Keratinocyte (primary cell): ENCODE data around the gene KRTAP9-1. TPM values are rescaled to one million over a fixed set of nuclear protein-coding genes. Genes with fewer than 3 reads are reported as not detected.

Experiments used
- DNase-seq: peaks from one replicate; pipeline ENCODE4 v3.0.0-alpha.2; 2011; ENCODE audit warnings: low read depth, missing footprints, low spot score
- FAIRE-seq: peaks from 2 replicates; lab custom pipeline; 2011; peaks lifted over from hg19 to GRCh38; lab: Jason Lieb, UNC
- H2AFZ ChIP-seq: 2 replicates; pipeline ENCODE4 v1.6.0; 2012; ENCODE audit warnings: low read length, control low read depth, inconsistent platforms; ENCODE audit not compliant: control insufficient read depth
- H3K27ac ChIP-seq: 2 replicates; pipeline ENCODE4 v1.5.1; 2011; ENCODE audit warnings: low read length; ENCODE audit not compliant: control insufficient read depth, insufficient read depth
- H3K27me3 ChIP-seq: 3 replicates; pipeline ENCODE4 v1.6.0; 2011; ENCODE audit warnings: low read length; ENCODE audit not compliant: control insufficient read depth, insufficient read depth; ENCODE audit errors: extremely low read depth
- H3K36me3 ChIP-seq, 2 experiments: 2 replicates in 1 of 2; 3 replicates in 1 of 2; pipeline ENCODE4 v1.5.1; 2011; ENCODE audit warnings: low read length in 2 of 2, mild to moderate bottlenecking in 1 of 2; ENCODE audit not compliant: control insufficient read depth in 2 of 2, insufficient read depth in 2 of 2; ENCODE audit errors: extremely low read depth in 1 of 2
- H3K4me1 ChIP-seq: 3 replicates; pipeline ENCODE4 v1.5.1; 2011; ENCODE audit warnings: low read length; ENCODE audit not compliant: control insufficient read depth, insufficient read depth; ENCODE audit errors: extremely low read depth
- H3K4me2 ChIP-seq: 3 replicates; pipeline ENCODE4 v1.6.0; 2011; ENCODE audit warnings: low read depth, low read length; ENCODE audit not compliant: control insufficient read depth, insufficient read depth; ENCODE audit errors: extremely low read depth
- H3K4me3 ChIP-seq, 3 experiments: fragments of 200-600 bp in 1 of 3; sonication (generic) in 1 of 3; 2 replicates in 2 of 3; 3 replicates in 1 of 3; pipeline ENCODE4 v1.5.1; 2011 to 2016; ENCODE audit warnings: low read length in 3 of 3, mild to moderate bottlenecking in 3 of 3, control low read depth in 2 of 3, inconsistent platforms in 1 of 3, low read depth in 1 of 3, mixed read lengths in 1 of 3, mixed run types in 1 of 3, moderate library complexity in 1 of 3; ENCODE audit not compliant: control insufficient read depth in 2 of 3, insufficient read depth in 2 of 3; ENCODE audit errors: extremely low read depth in 1 of 3
- H3K79me2 ChIP-seq: 2 replicates; pipeline ENCODE4 v1.6.0; 2012; ENCODE audit warnings: low read length; ENCODE audit not compliant: control insufficient read depth, insufficient read depth
- H3K9ac ChIP-seq: 3 replicates; pipeline ENCODE4 v1.6.0; 2011; ENCODE audit warnings: low read length; ENCODE audit not compliant: control insufficient read depth, insufficient read depth; ENCODE audit errors: extremely low read depth
- H3K9me1 ChIP-seq: 3 replicates; pipeline ENCODE4 v1.6.0; 2011; ENCODE audit warnings: low read length; ENCODE audit not compliant: control insufficient read depth, insufficient read depth; ENCODE audit errors: extremely low read depth
- H3K9me3 ChIP-seq: 2 replicates; pipeline ENCODE4 v1.5.1; 2012; ENCODE audit warnings: low read depth, low read length; ENCODE audit not compliant: control insufficient read depth
- H4K20me1 ChIP-seq: 3 replicates; pipeline ENCODE4 v1.6.0; 2011; ENCODE audit warnings: low read length; ENCODE audit not compliant: control insufficient read depth, insufficient read depth; ENCODE audit errors: extremely low read depth
- CTCF ChIP-seq, 3 experiments: IDR thresholded peaks in 1 of 3; conservative IDR thresholded peaks in 1 of 3; optimal IDR thresholded peaks in 1 of 3; 2 replicates in 2 of 3; 3 replicates in 1 of 3; pipeline versions ENCODE3 to v1.5.1; 2011; ENCODE audit warnings: low read length in 3 of 3, mild to moderate bottlenecking in 3 of 3, moderate library complexity in 2 of 3, control low read depth in 1 of 3, inconsistent platforms in 1 of 3; ENCODE audit not compliant: insufficient read depth in 2 of 3; ENCODE audit errors: extremely low read depth in 1 of 3
- EZH2 ChIP-seq: IDR thresholded peaks from one replicate; pipeline ENCODE4 v1.6.1; 2012; ENCODE audit warnings: inconsistent platforms, mild to moderate bottlenecking, low read length, moderate library complexity
- dilution Hi-C: fragments of 300-500 bp; cut with MboI; formaldehyde crosslinking; loops from one replicate; pipeline ENCODE4 v1.7.0; 2020; ENCODE audit warnings: low sequenced_read_pairs; ENCODE audit not compliant: extremely low pct_ligation_motif_present
- polyA plus RNA-seq, 5 experiments: library from polyadenylated mRNA; depleted of rRNA in 3 of 5; stranded (reverse) in 3 of 5; stranded (forward) in 1 of 5; unstranded in 1 of 5; fragments of >200 nt; gene quantifications; 1 replicate in 1 of 5; 2 replicates in 3 of 5; 3 replicates in 1 of 5; pipeline versions ENCODE4 v1.2.1 to v1.2.3, GENCODE V29; 2011 to 2012; ENCODE audit warnings: missing spikeins in 2 of 5, low read depth in 1 of 5, low replicate concordance in 1 of 5

KRTAP9-1 gene
- polyA plus RNA-seq, 1 donor (not counting 4 experiments of a cell fraction or from before 2014, with no cell fraction given): not detected

GRCh38 chr17:41190328-41190727 is 641 bp downstream of the KRTAP9-1 start:
- no peak overlapping the region for H2AFZ ChIP-seq
- no peaks in the 10 kb centered on the region for H3K4me1 ChIP-seq
- dilution Hi-C loops: no loop called here
- no peak overlapping the region for H3K9ac ChIP-seq
- no peaks in the 10 kb centered on the region for H3K27me3 ChIP-seq
- H4K20me1 ChIP-seq: no peaks in the 10 kb centered on the region
- no peak overlapping the region for H3K27ac ChIP-seq
- no peaks in the 10 kb centered on the region for H3K9me1 ChIP-seq
- no peaks in the 10 kb centered on the region for H3K36me3 ChIP-seq
- no peak overlapping the region for H3K4me3 ChIP-seq
- H3K9me3 ChIP-seq: no peaks in the 10 kb centered on the region
- DNase-seq: no peak
- TF ChIP-seq EZH2 (no peak), CTCF (optimal IDR thresholded peaks at IDR 0.05 in 1 of 3, IDR thresholded peaks at IDR 0.05 in 1 of 3, conservative IDR thresholded peaks at IDR 0.05 in 1 of 3; ENCODE audit: extremely low read depth in 1 of 3, insufficient read depth in 2 of 3, low read length in 3 of 3) (no peak)
- H3K4me2 ChIP-seq: no peak overlapping the region
- H3K79me2 ChIP-seq: no peaks in the 10 kb centered on the region
- FAIRE-seq: no peak

- no peaks in the 10 kb centered on the region for H3K9me3 ChIP-seq
- TF ChIP-seq EZH2 (no peak), CTCF (optimal IDR thresholded peaks at IDR 0.05 in 1 of 3, IDR thresholded peaks at IDR 0.05 in 1 of 3, conservative IDR thresholded peaks at IDR 0.05 in 1 of 3; ENCODE audit: extremely low read depth in 1 of 3, insufficient read depth in 2 of 3, low read length in 3 of 3) (no peak)
- no peak for FAIRE-seq
- dilution Hi-C loops: no loop called here
- H3K9ac ChIP-seq: no peak overlapping the region
- H3K4me1 ChIP-seq: no peaks in the 10 kb centered on the region
- no peak overlapping the region for H3K4me2 ChIP-seq
- no peaks in the 10 kb centered on the region for H3K79me2 ChIP-seq
- no peaks in the 10 kb centered on the region for H3K27me3 ChIP-seq
- H3K4me3 ChIP-seq: no peak overlapping the region
- H2AFZ ChIP-seq: no peak overlapping the region
- no peaks in the 10 kb centered on the region for H3K36me3 ChIP-seq
- no peaks in the 10 kb centered on the region for H4K20me1 ChIP-seq
- DNase-seq: no peak
- no peaks in the 10 kb centered on the region for H3K9me1 ChIP-seq
- no peak overlapping the region for H3K27ac ChIP-seq
Measured at GRCh38 chr17:41196068-41196467, 6.4 kb downstream of the KRTAP9-1 start.
